ENCODE data around the gene ACTG2. TPM values are rescaled to one million over a fixed set of nuclear protein-coding genes. Genes with fewer than 3 reads are reported as not detected.

Gene ACTG2
- total and polyA plus RNA-seq, 9 donors = 1.3 to 38.2 (median 9.9) TPM

GRCh38 chr2:73920577-73921545, 28.1 kb downstream of the ACTG2 start:
- Histone ChIP-seq H3K4me3 (ENCODE audit: low read length) (no peak overlapping the region), H3K36me3 (ENCODE audit: control insufficient read depth, insufficient read depth, low read length) (no peaks in the 10 kb centered on the region), H3K9me3 (replicated peaks; ENCODE audit: control insufficient read depth, low read depth, low read length) (no peaks in the 10 kb centered on the region), H3K4me1 (ENCODE audit: control insufficient read depth, insufficient read depth, low read length) (no peaks in the 10 kb centered on the region), H3K27me3 (ENCODE audit: control insufficient read depth, insufficient read depth, low read length) (peaks cover 23% of the 10 kb centered on the region), H3K27ac (ENCODE audit: low read length) (no peak overlapping the region)
- no peak for DNase-seq
- WGBS (ENCODE audit: insufficient coverage) = 14% methylated on average over 5 of the region's 12 CpGs

GRCh38 chr2:73921581-73921980, 28.8 kb downstream of the ACTG2 start:
- H3K27ac ChIP-seq (ENCODE audit: low read length) = no peak overlapping the region
- H3K36me3 ChIP-seq (ENCODE audit: control insufficient read depth, insufficient read depth, low read length) = no peaks in the 10 kb centered on the region
- 82% methylated on average over 5 of the region's 9 CpGs for WGBS (ENCODE audit: insufficient coverage)
- no peaks in the 10 kb centered on the region for H3K9me3 ChIP-seq (replicated peaks; ENCODE audit: control insufficient read depth, low read depth, low read length)
- no peak overlapping the region for H3K4me3 ChIP-seq (ENCODE audit: low read length)
- DNase-seq = no peak
- H3K4me1 ChIP-seq (ENCODE audit: control insufficient read depth, insufficient read depth, low read length) = peaks cover 2% of the 10 kb centered on the region
- peaks cover 23% of the 10 kb centered on the region for H3K27me3 ChIP-seq (ENCODE audit: control insufficient read depth, insufficient read depth, low read length)

- Histone ChIP-seq H3K4me3 (ENCODE audit: low read length) (no peak overlapping the region), H3K36me3 (ENCODE audit: control insufficient read depth, insufficient read depth, low read length) (no peaks in the 10 kb centered on the region), H3K9me3 (replicated peaks; ENCODE audit: control insufficient read depth, low read depth, low read length) (no peaks in the 10 kb centered on the region), H3K27me3 (ENCODE audit: control insufficient read depth, insufficient read depth, low read length) (peaks cover 23% of the 10 kb centered on the region), H3K4me1 (ENCODE audit: control insufficient read depth, insufficient read depth, low read length) (peaks cover 2% of the 10 kb centered on the region), H3K27ac (ENCODE audit: low read length) (no peak overlapping the region)
- DNase-seq = no peak
- WGBS (ENCODE audit: insufficient coverage) = 52% methylated on average over 3 of the region's 5 CpGs
These were observed 29.9 kb downstream of the ACTG2 start for GRCh38 chr2:73922681-73923080.

GRCh38 chr2:73925033-73925704, 32.4 kb downstream of the ACTG2 start:
- Histone ChIP-seq H3K27ac (ENCODE audit: low read length) (no peak overlapping the region), H3K9me3 (replicated peaks; ENCODE audit: control insufficient read depth, low read depth, low read length) (no peaks in the 10 kb centered on the region), H3K4me1 (ENCODE audit: control insufficient read depth, insufficient read depth, low read length) (peaks cover 13% of the 10 kb centered on the region), H3K4me3 (ENCODE audit: low read length) (no peak overlapping the region), H3K27me3 (ENCODE audit: control insufficient read depth, insufficient read depth, low read length) (peaks cover 20% of the 10 kb centered on the region), H3K36me3 (ENCODE audit: control insufficient read depth, insufficient read depth, low read length) (no peaks in the 10 kb centered on the region)
- DNase-seq = peak; percentile 25
- WGBS (ENCODE audit: insufficient coverage) = no CpG with 5 or more reads among the region's 7 CpGs

- H3K4me3 ChIP-seq (ENCODE audit: low read length) = peak overlapping the region; percentile 63
- H3K36me3 ChIP-seq (ENCODE audit: control insufficient read depth, insufficient read depth, low read length) = no peaks in the 10 kb centered on the region
- WGBS (ENCODE audit: insufficient coverage) = 93% methylated on average over 3 of the region's 13 CpGs
- H3K9me3 ChIP-seq (replicated peaks; ENCODE audit: control insufficient read depth, low read depth, low read length) = no peaks in the 10 kb centered on the region
- peaks cover 13% of the 10 kb centered on the region for H3K4me1 ChIP-seq (ENCODE audit: control insufficient read depth, insufficient read depth, low read length)
- peak overlapping the region; percentile 93 for H3K27ac ChIP-seq (ENCODE audit: low read length)
- peaks cover 17% of the 10 kb centered on the region for H3K27me3 ChIP-seq (ENCODE audit: control insufficient read depth, insufficient read depth, low read length)
- DNase-seq = no peak
These were observed 33.2 kb downstream of the ACTG2 start for GRCh38 chr2:73925853-73926492.

GRCh38 chr2:73926493-73927327, 33.9 kb downstream of the ACTG2 start, which contains the start of gene DGUOK:
TSS of gene DGUOK (plus strand) at chr2:73926880. CDS start at chr2:73926911, 31 bp downstream.
- H3K9me3 ChIP-seq (replicated peaks; ENCODE audit: control insufficient read depth, low read depth, low read length) = no peaks in the 10 kb centered on the region
- peak; percentile 100 for DNase-seq
- peak within 1 kb of the TSS; percentile 93 for H3K27ac ChIP-seq (ENCODE audit: low read length)
- peaks cover 11% of the 10 kb centered on the region for H3K27me3 ChIP-seq (ENCODE audit: control insufficient read depth, insufficient read depth, low read length)
- peaks cover 13% of the 10 kb centered on the region for H3K4me1 ChIP-seq (ENCODE audit: control insufficient read depth, insufficient read depth, low read length)
- peak within 1 kb of the TSS; percentile 63 for H3K4me3 ChIP-seq (ENCODE audit: low read length)
- H3K36me3 ChIP-seq (ENCODE audit: control insufficient read depth, insufficient read depth, low read length) = no peaks in the 10 kb centered on the region
- WGBS (ENCODE audit: insufficient coverage) = under 1% methylated on average over 49 of the region's 50 CpGs

GRCh38 chr2:73927344-73927743, 34.5 kb downstream of the ACTG2 start:
- whole genome bisulfite sequencing (ENCODE audit: insufficient coverage) = no CpG with 5 or more reads among the region's 6 CpGs
- peaks cover 13% of the 10 kb centered on the region for H3K4me1 ChIP-seq (ENCODE audit: control insufficient read depth, insufficient read depth, low read length)

GRCh38 chr2:73928963-73929347, 36.1 kb downstream of the ACTG2 start:
- Histone ChIP-seq H3K27me3 (ENCODE audit: control insufficient read depth, insufficient read depth, low read length) (peaks cover 2% of the 10 kb centered on the region), H3K4me3 (ENCODE audit: low read length) (no peak overlapping the region), H3K9me3 (replicated peaks; ENCODE audit: control insufficient read depth, low read depth, low read length) (no peaks in the 10 kb centered on the region), H3K36me3 (ENCODE audit: control insufficient read depth, insufficient read depth, low read length) (peaks cover 10% of the 10 kb centered on the region), H3K4me1 (ENCODE audit: control insufficient read depth, insufficient read depth, low read length) (peaks cover 13% of the 10 kb centered on the region), H3K27ac (ENCODE audit: low read length) (no peak overlapping the region)
- WGBS (ENCODE audit: insufficient coverage) = 100% methylated on average over 1 of the region's 2 CpGs
- DNase-seq = no peak

More at GRCh38 chr2:73927344-73927743, 34.5 kb downstream of the ACTG2 start:
- Histone ChIP-seq H3K9me3 (replicated peaks; ENCODE audit: control insufficient read depth, low read depth, low read length) (no peaks in the 10 kb centered on the region), H3K27ac (ENCODE audit: low read length) (peak overlapping the region; percentile 93), H3K36me3 (ENCODE audit: control insufficient read depth, insufficient read depth, low read length) (peaks cover 3% of the 10 kb centered on the region), H3K4me3 (ENCODE audit: low read length) (peak overlapping the region; percentile 63), H3K27me3 (ENCODE audit: control insufficient read depth, insufficient read depth, low read length) (peaks cover 9% of the 10 kb centered on the region)
- DNase-seq = no peak

- no peak overlapping the region for H3K4me3 ChIP-seq (ENCODE audit: low read length)
- DNase-seq = no peak
- no CpG with 5 or more reads among the region's 2 CpGs for WGBS (ENCODE audit: insufficient coverage)
- no peaks in the 10 kb centered on the region for H3K27me3 ChIP-seq (ENCODE audit: control insufficient read depth, insufficient read depth, low read length)
- peaks cover 13% of the 10 kb centered on the region for H3K4me1 ChIP-seq (ENCODE audit: control insufficient read depth, insufficient read depth, low read length)
- no peaks in the 10 kb centered on the region for H3K9me3 ChIP-seq (replicated peaks; ENCODE audit: control insufficient read depth, low read depth, low read length)
- no peak overlapping the region for H3K27ac ChIP-seq (ENCODE audit: low read length)
- peaks cover 10% of the 10 kb centered on the region for H3K36me3 ChIP-seq (ENCODE audit: control insufficient read depth, insufficient read depth, low read length)
These were observed 37.6 kb downstream of the ACTG2 start for GRCh38 chr2:73930386-73930785.
